H1 (cell line): ENCODE measurements around the gene RAD51D. TPM values are rescaled to one million over a fixed set of nuclear protein-coding genes. Genes with fewer than 3 reads are reported as not detected.

Source experiments
- CTCF ChIA-PET: fragments of 300-600 bp; sonication (Branson Sonifier 250); formaldehyde crosslinking; loops from one replicate; lab custom pipeline; 2021; ENCODE audit not compliant: partially characterized antibody; lab: Charles Lee
- POLR2A ChIA-PET: fragments of 300-600 bp; sonication (Branson Sonifier 250); formaldehyde crosslinking; loops from one replicate; lab custom pipeline; 2021; ENCODE audit warnings: inconsistent platforms; ENCODE audit not compliant: partially characterized antibody; lab: Charles Lee
- DNase-seq, 2 experiments: peaks; one replicate each; pipeline versions ENCODE4 v3.0.0 to v3.0.0-alpha.2; 2010 to 2022; ENCODE audit warnings: low spot score in 2 of 2, low read depth in 1 of 2, mixed read lengths in 1 of 2
- FAIRE-seq: peaks from 2 replicates; lab custom pipeline; 2011; peaks lifted over from hg19 to GRCh38; lab: Jason Lieb, UNC
- H2AFZ ChIP-seq: 2 replicates; pipeline ENCODE4 v1.8.1; 2012; ENCODE audit warnings: low read length, inconsistent platforms
- H2AK5ac ChIP-seq: 2 replicates; pipeline ENCODE4 v1.6.1; 2013; ENCODE audit warnings: low read depth, low read length
- H2BK120ac ChIP-seq: replicated peaks from 2 replicates; pipeline ENCODE3; 2013; ENCODE audit warnings: low read depth, low read length, inconsistent platforms
- H2BK12ac ChIP-seq: 2 replicates; pipeline ENCODE4 v1.6.1; 2013; ENCODE audit warnings: low read depth, low read length
- H2BK15ac ChIP-seq: 2 replicates; pipeline ENCODE4 v1.6.1; 2013; ENCODE audit warnings: low read length
- H2BK20ac ChIP-seq: 2 replicates; pipeline ENCODE4 v1.6.1; 2013; ENCODE audit warnings: low read length
- H2BK5ac ChIP-seq: 2 replicates; pipeline ENCODE4 v1.6.1; 2013; ENCODE audit warnings: low read depth, low read length
- H3K14ac ChIP-seq: 2 replicates; pipeline ENCODE4 v1.6.1; 2013; ENCODE audit warnings: inconsistent platforms; ENCODE audit not compliant: insufficient read length
- H3K18ac ChIP-seq: 2 replicates; pipeline ENCODE4 v1.6.1; 2013; ENCODE audit warnings: low read length; ENCODE audit errors: extremely low read depth
- H3K23ac ChIP-seq: 2 replicates; pipeline ENCODE4 v1.6.1; 2013; ENCODE audit warnings: inconsistent platforms; ENCODE audit not compliant: insufficient read length
- H3K23me2 ChIP-seq: 2 replicates; pipeline ENCODE4 v1.6.1; 2013; ENCODE audit warnings: low read depth, low read length
- H3K27ac ChIP-seq: 2 replicates; pipeline ENCODE4 v1.6.1; 2011; ENCODE audit warnings: low read depth, low read length, inconsistent platforms
- H3K27me3 ChIP-seq, 4 experiments: replicated peaks in 1 of 4; 1 replicate in 1 of 4; 2 replicates in 3 of 4; pipeline versions ENCODE4 v1.6.1 to v1.8.1; 2011 to 2013; ENCODE audit warnings: low read length in 3 of 4, mild to moderate bottlenecking in 3 of 4, inconsistent platforms in 2 of 4, mixed read lengths in 2 of 4, moderate library complexity in 1 of 4; ENCODE audit not compliant: control insufficient read depth in 3 of 4, insufficient read depth in 3 of 4; ENCODE audit errors: extremely low read depth in 1 of 4
- H3K36me3 ChIP-seq, 4 experiments: 2 replicates each; pipeline versions ENCODE4 v1.6.1 to v1.8.1; 2011 to 2013; ENCODE audit warnings: mild to moderate bottlenecking in 4 of 4, low read length in 3 of 4, moderate library complexity in 2 of 4, control low read depth in 1 of 4, inconsistent platforms in 1 of 4; ENCODE audit not compliant: insufficient read depth in 4 of 4, control insufficient read depth in 2 of 4
- H3K4ac ChIP-seq: replicated peaks from 2 replicates; pipeline ENCODE3; 2013; ENCODE audit warnings: low read length, low read depth, mixed read lengths, inconsistent platforms; ENCODE audit not compliant: insufficient read length
- H3K4me1 ChIP-seq, 4 experiments: replicated peaks in 1 of 4; 1 replicate in 1 of 4; 2 replicates in 3 of 4; pipeline versions ENCODE4 v1.6.1 to v1.8.1; 2011 to 2013; ENCODE audit warnings: low read length in 3 of 4, inconsistent platforms in 2 of 4, mixed read lengths in 1 of 4; ENCODE audit not compliant: insufficient read depth in 4 of 4, control insufficient read depth in 3 of 4
- H3K4me2 ChIP-seq, 2 experiments: 2 replicates each; pipeline versions ENCODE4 v1.6.1 to v1.8.1; 2011 to 2013; ENCODE audit warnings: low read depth in 2 of 2, low read length in 2 of 2, control low read depth in 1 of 2, inconsistent platforms in 1 of 2, mild to moderate bottlenecking in 1 of 2; ENCODE audit not compliant: insufficient read depth in 1 of 2
- H3K4me3 ChIP-seq, 4 experiments: fragments of 200-600, 300-600 bp in 1 of 4; sonication (generic), shearing (Covaris generic), sonication (Bioruptor Twin) in 1 of 4; 2 replicates each; pipeline versions ENCODE4 v1.5.1 to v1.8.1; 2011 to 2016; ENCODE audit warnings: low read length in 4 of 4, low read depth in 3 of 4, control low read depth in 2 of 4, inconsistent platforms in 2 of 4, mild to moderate bottlenecking in 2 of 4, mixed read lengths in 1 of 4, moderate library complexity in 1 of 4; ENCODE audit not compliant: insufficient read depth in 2 of 4; ENCODE audit errors: extremely low read depth in 1 of 4
- H3K56ac ChIP-seq: replicated peaks from 2 replicates; pipeline ENCODE3; 2013; ENCODE audit warnings: low read depth, mild to moderate bottlenecking, mixed read lengths, low read length, inconsistent platforms; ENCODE audit not compliant: insufficient read length
- H3K79me1 ChIP-seq: 2 replicates; pipeline ENCODE4 v1.6.1; 2013; ENCODE audit warnings: low read depth, low read length, control low read depth
- H3K79me2 ChIP-seq, 2 experiments: 2 replicates each; pipeline versions ENCODE4 v1.6.1 to v1.8.1; 2012 to 2013; ENCODE audit warnings: low read length in 2 of 2, mild to moderate bottlenecking in 2 of 2, inconsistent platforms in 1 of 2; ENCODE audit not compliant: insufficient read depth in 2 of 2, control insufficient read depth in 1 of 2
- H3K9ac ChIP-seq, 4 experiments: replicated peaks in 1 of 4; 1 replicate in 1 of 4; 2 replicates in 3 of 4; pipeline versions ENCODE4 v1.6.1 to v1.8.1; 2011 to 2013; ENCODE audit warnings: low read depth in 3 of 4, low read length in 3 of 4, control low read depth in 2 of 4, mild to moderate bottlenecking in 2 of 4, moderate library complexity in 2 of 4, inconsistent platforms in 1 of 4; ENCODE audit errors: extremely low read depth in 1 of 4
- H3K9me3 ChIP-seq, 2 experiments: 2 replicates each; pipeline versions ENCODE4 v1.6.1 to v1.8.1; 2012 to 2013; ENCODE audit warnings: mild to moderate bottlenecking in 2 of 2, moderate library complexity in 2 of 2, control low read depth in 1 of 2, inconsistent platforms in 1 of 2, low read depth in 1 of 2, low read length in 1 of 2, mixed read lengths in 1 of 2; ENCODE audit not compliant: insufficient read depth in 2 of 2
- H4K20me1 ChIP-seq, 2 experiments: replicated peaks in 1 of 2; 2 replicates each; pipeline versions ENCODE3 to v1.8.1; 2011 to 2013; ENCODE audit warnings: inconsistent platforms in 2 of 2, low read length in 2 of 2, mild to moderate bottlenecking in 1 of 2; ENCODE audit not compliant: insufficient read depth in 2 of 2, control insufficient read depth in 1 of 2
- H4K5ac ChIP-seq: 2 replicates; pipeline ENCODE4 v1.6.1; 2013; ENCODE audit warnings: low read length, low read depth, mixed read lengths, inconsistent platforms; ENCODE audit not compliant: insufficient read length
- H4K8ac ChIP-seq: 2 replicates; pipeline ENCODE4 v1.8.0; 2013; ENCODE audit warnings: mild to moderate bottlenecking, moderate library complexity, low read length, inconsistent platforms; ENCODE audit not compliant: insufficient read depth; ENCODE audit errors: extremely low read depth
- H4K91ac ChIP-seq: replicated peaks from 2 replicates; pipeline ENCODE3; 2013; ENCODE audit warnings: low read length, mixed read lengths, inconsistent platforms; ENCODE audit not compliant: insufficient read length
- CBX5 ChIP-seq: fragments of 300-800, 300-1000 bp; sonication (generic); IDR thresholded peaks from 2 replicates; pipeline ENCODE4 v1.7.1; 2016; ENCODE audit warnings: antibody characterized with exemption, low read length, low read depth
- JUND ChIP-seq: IDR thresholded peaks from 2 replicates; pipeline ENCODE4 v1.6.1; 2011; ENCODE audit warnings: mild to moderate bottlenecking, improper control_type of control experiment, low read length
- POU5F1 ChIP-seq: IDR thresholded peaks from 2 replicates; pipeline ENCODE4 v1.6.1; 2011; ENCODE audit warnings: low read depth, mild to moderate bottlenecking, low read length, moderate library complexity
- SAP30 ChIP-seq: fragments of 300-600 bp; sonication (generic); IDR thresholded peaks from 2 replicates; pipeline ENCODE4 v1.7.1; 2012; ENCODE audit warnings: low read length, moderate library complexity, mild to moderate bottlenecking, inconsistent platforms; ENCODE audit not compliant: insufficient read depth, insufficient replicate concordance
- SP2 ChIP-seq: IDR thresholded peaks from 2 replicates; pipeline ENCODE4 v1.6.1; 2012; ENCODE audit warnings: mild to moderate bottlenecking, low read length, inconsistent platforms
- SP4 ChIP-seq: IDR thresholded peaks from 2 replicates; pipeline ENCODE4 v1.6.1; 2012; ENCODE audit warnings: low read length, inconsistent platforms
- TEAD4 ChIP-seq: IDR thresholded peaks from 2 replicates; pipeline ENCODE4 v1.6.1; 2012; ENCODE audit warnings: low read depth, low read length, inconsistent platforms, mixed read lengths
- WGBS, 2 experiments: shearing (Covaris generic) in 1 of 2; methylation state at CpG; one replicate each; pipeline versions ENCODE4 v1.1.6 to v1.1.7; 2013 to 2015; ENCODE audit warnings: low lambda C conversion rate in 2 of 2, mixed read lengths in 2 of 2, inconsistent platforms in 1 of 2, low coverage in 1 of 2, missing lambda C conversion rate in 1 of 2; ENCODE audit not compliant: insufficient replicate concordance in 2 of 2, insufficient coverage in 1 of 2, insufficient read length in 1 of 2; ENCODE audit errors: extremely low coverage in 1 of 2, missing lambda C conversion rate in 1 of 2; 5-methylcytosine and 5-hydroxymethylcytosine counted together
- polyA plus RNA-seq, 7 experiments: library from polyadenylated mRNA; depleted of rRNA in 3 of 7; stranded (reverse) in 5 of 7; unstranded in 2 of 7; fragments of >200 nt in 5 of 7; fragments of 200-250 nt in 2 of 7; gene quantifications; 1 replicate in 5 of 7; 2 replicates in 1 of 7; 4 replicates in 1 of 7; pipeline versions ENCODE4 v1.2.1 to v1.2.3, GENCODE V29; 2011 to 2013; ENCODE audit warnings: missing spikeins in 2 of 7, mixed read lengths in 2 of 7
- total RNA-seq: library from RNA; stranded (reverse); fragmentation: NEBNext Ultra II Directional; extraction: Animal tissue kit (Norgen Biotek cat#: 25700); gene quantifications from 2 replicates; pipeline ENCODE4 v1.2.1, GENCODE V29; 2021

Gene RAD51D
- total and polyA plus RNA-seq, 2 of the 8 experiments (the other 6 are each of a cell fraction or from before 2014, with no cell fraction given), result 10.2 to 12.9 TPM

GRCh38 chr17:35121315-35121714, 1.7 kb upstream of the RAD51D start, which contains the start of gene FNDC8:
TSS of gene FNDC8 (plus strand) at chr17:35121615. CDS start at chr17:35121694, 79 bp downstream.
- Histone ChIP-seq H2BK15ac (no peak within 1 kb of the TSS), H4K20me1 (no peaks in the 10 kb centered on the region), H4K8ac (no peak within 1 kb of the TSS), H3K14ac (no peak within 1 kb of the TSS), H3K36me3 (no peaks in the 10 kb centered on the region), H2BK5ac (no peak within 1 kb of the TSS), H2BK12ac (peak within 1 kb of the TSS; percentile 7; the same call in 1 of the 2 replicates), H3K18ac (no peak within 1 kb of the TSS), H3K23ac (no peak within 1 kb of the TSS), H3K4me2 (no peak within 1 kb of the TSS; a peak in 1 of 4 replicates), H2BK20ac (0 out of 2 replicates have a peak within 1 kb of the TSS, but pooled peaks have one; percentile 23), H3K23me2 (peaks cover 9% of the 10 kb centered on the region; the same call in 1 of the 2 replicates), H4K5ac (no peak within 1 kb of the TSS), H3K79me1 (peaks cover 2% of the 10 kb centered on the region; the same call in 1 of the 2 replicates), H3K79me2 (no peaks in the 10 kb centered on the region), H3K4ac (no peak within 1 kb of the TSS), H3K9me3 (no peaks in the 10 kb centered on the region), H3K27me3 (peaks cover 0 to 14% (median 3%) of the 10 kb centered on the region in 4 experiments; a peak in 3 of 7 replicates), H2BK120ac (no peak within 1 kb of the TSS), H2AK5ac (peak within 1 kb of the TSS; percentile 16; the same call in 1 of the 2 replicates), H3K4me3 (no peak within 1 kb of the TSS), H3K27ac (no peak within 1 kb of the TSS), H2AFZ (no peak within 1 kb of the TSS), H3K4me1 (peaks cover 0 to 4% (median 1%) of the 10 kb centered on the region in 4 experiments; a peak in 3 of 7 replicates), H4K91ac (no peak within 1 kb of the TSS), H3K56ac (no peak within 1 kb of the TSS), H3K9ac (no peak within 1 kb of the TSS)
- no peak for DNase-seq
- WGBS, 2 experiments, result 96% methylated on average over 3 of the region's 3 CpGs; no CpG with 5 or more reads in 1 of the 2 experiments
- TF ChIP-seq JUND (no peak), CBX5 (no peak), SP2 (no peak), POU5F1 (no peak), TEAD4 (no peak), SAP30 (no peak), SP4 (no peak)
- FAIRE-seq, result no peak
- CTCF ChIA-PET, result interaction anchor here (1.0 to 4.0 kb wide), 4 partner anchors 19 to 41 kb away, joined by 4 to 26 read pairs (median 6); partner anchors contain the start of gene NLE1
- POLR2A ChIA-PET, result interaction anchor here (0.7 to 5.6 kb wide), 5 partner anchors 8 to 141 kb away, joined by 3 to 46 read pairs (median 5); partner anchors contain the start of gene LIG3
